Astrocyte (in vitro differentiated cells and primary cell): ENCODE results near the gene STRBP. TPM values are rescaled to one million over a fixed set of nuclear protein-coding genes. Genes with fewer than 3 reads are reported as not detected.
A peak's percentile ranks its signal among the peaks of the same experiment; 100 is the strongest.

Experiments used
- DNase-seq: peaks from one replicate; pipeline ENCODE4 v3.0.0-alpha.2; 2010; ENCODE audit warnings: low read depth
- FAIRE-seq: peaks from 2 replicates; lab custom pipeline; 2011; peaks lifted over from hg19 to GRCh38; lab: Jason Lieb, UNC
- H2AFZ ChIP-seq: 2 replicates; pipeline ENCODE4 v1.6.0; 2012; ENCODE audit warnings: low read depth, low read length, inconsistent platforms
- H3K27ac ChIP-seq: 2 replicates; pipeline ENCODE4 v1.5.1; 2011; ENCODE audit warnings: low read depth, low read length, inconsistent platforms
- H3K27me3 ChIP-seq: 2 replicates; pipeline ENCODE4 v1.6.0; 2011; ENCODE audit warnings: low read length, inconsistent platforms; ENCODE audit not compliant: insufficient read depth
- H3K36me3 ChIP-seq: 2 replicates; pipeline ENCODE4 v1.5.1; 2011; ENCODE audit warnings: low read length, inconsistent platforms; ENCODE audit not compliant: insufficient read depth
- H3K4me1 ChIP-seq: 2 replicates; pipeline ENCODE4 v1.5.1; 2011; ENCODE audit warnings: low read length, inconsistent platforms; ENCODE audit not compliant: insufficient read depth
- H3K4me2 ChIP-seq: 2 replicates; pipeline ENCODE4 v1.6.0; 2012; ENCODE audit warnings: low read length, inconsistent platforms
- H3K4me3 ChIP-seq: 2 replicates; pipeline ENCODE4 v1.5.1; 2011; ENCODE audit warnings: low read depth, mild to moderate bottlenecking, low read length, inconsistent platforms; ENCODE audit not compliant: insufficient read depth
- H3K79me2 ChIP-seq: 2 replicates; pipeline ENCODE4 v1.6.0; 2012; ENCODE audit warnings: mild to moderate bottlenecking, low read length, inconsistent platforms; ENCODE audit not compliant: insufficient read depth
- H3K9ac ChIP-seq: 2 replicates; pipeline ENCODE4 v1.6.0; 2012; ENCODE audit warnings: mild to moderate bottlenecking, low read length, inconsistent platforms
- H3K9me3 ChIP-seq: 2 replicates; pipeline ENCODE4 v1.5.1; 2012; ENCODE audit warnings: low read depth, mild to moderate bottlenecking, low read length, inconsistent platforms; ENCODE audit not compliant: insufficient read depth
- H4K20me1 ChIP-seq: 2 replicates; pipeline ENCODE4 v1.6.0; 2012; ENCODE audit warnings: low read length, inconsistent platforms; ENCODE audit not compliant: insufficient read depth
- H3K27ac Mint-ChIP-seq: one replicate; pipeline ENCODE4 v1.8.0; 2021; ENCODE audit warnings: mild to moderate bottlenecking, mixed read lengths; ENCODE audit not compliant: unreplicated experiment
- H3K27me3 Mint-ChIP-seq: one replicate; pipeline ENCODE4 v1.8.0; 2021; ENCODE audit warnings: low read depth, mixed read lengths; ENCODE audit not compliant: unreplicated experiment
- H3K36me3 Mint-ChIP-seq: one replicate; pipeline ENCODE4 v1.8.0; 2021; ENCODE audit warnings: low read depth, mixed read lengths; ENCODE audit not compliant: unreplicated experiment
- H3K4me1 Mint-ChIP-seq: one replicate; pipeline ENCODE4 v1.8.0; 2021; ENCODE audit warnings: low read depth, mixed read lengths; ENCODE audit not compliant: unreplicated experiment
- H3K4me3 Mint-ChIP-seq: one replicate; pipeline ENCODE4 v1.8.0; 2021; ENCODE audit warnings: mild to moderate bottlenecking, moderate library complexity, mixed read lengths; ENCODE audit not compliant: unreplicated experiment
- H3K9me3 Mint-ChIP-seq: one replicate; pipeline ENCODE4 v1.8.0; 2021; ENCODE audit warnings: mild to moderate bottlenecking, mixed read lengths; ENCODE audit not compliant: unreplicated experiment
- EZH2 ChIP-seq: IDR thresholded peaks from 2 replicates; pipeline ENCODE4 v1.6.1; 2012; ENCODE audit warnings: mild to moderate bottlenecking, low read length, inconsistent platforms; ENCODE audit not compliant: insufficient read depth
- total RNA-seq: library from RNA; stranded (reverse); gene quantifications from 2 replicates; pipeline ENCODE4 v1.2.1, GENCODE V29; 2021
- TF ChIP-seq, protein P1 (sequence below): IDR thresholded peaks from 2 replicates; pipeline ENCODE4 v1.5.1; 2011; ENCODE audit warnings: low read depth, mild to moderate bottlenecking, inconsistent platforms, low read length, moderate library complexity; ENCODE audit not compliant: insufficient read depth

Gene STRBP
- total RNA-seq, 1 donor from 2014 or later: 13.1 TPM

- no peak overlapping the region for H3K27ac Mint-ChIP-seq
Measured at GRCh38 chr9:123225374-123225813, 43.0 kb downstream of the STRBP start.

GRCh38 chr9:123220127-123220526, 48.3 kb downstream of the STRBP start:
- Mint-ChIP-seq H3K4me1 (peaks cover 5% of the 10 kb centered on the region), H3K4me3 (no peak overlapping the region), H3K27ac (no peak overlapping the region), H3K36me3 (no peaks in the 10 kb centered on the region), H3K9me3 (no peaks in the 10 kb centered on the region), H3K27me3 (no peaks in the 10 kb centered on the region)
- FAIRE-seq (peak; percentile 37), DNase-seq (no peak)
- TF ChIP-seq, protein P1, sequence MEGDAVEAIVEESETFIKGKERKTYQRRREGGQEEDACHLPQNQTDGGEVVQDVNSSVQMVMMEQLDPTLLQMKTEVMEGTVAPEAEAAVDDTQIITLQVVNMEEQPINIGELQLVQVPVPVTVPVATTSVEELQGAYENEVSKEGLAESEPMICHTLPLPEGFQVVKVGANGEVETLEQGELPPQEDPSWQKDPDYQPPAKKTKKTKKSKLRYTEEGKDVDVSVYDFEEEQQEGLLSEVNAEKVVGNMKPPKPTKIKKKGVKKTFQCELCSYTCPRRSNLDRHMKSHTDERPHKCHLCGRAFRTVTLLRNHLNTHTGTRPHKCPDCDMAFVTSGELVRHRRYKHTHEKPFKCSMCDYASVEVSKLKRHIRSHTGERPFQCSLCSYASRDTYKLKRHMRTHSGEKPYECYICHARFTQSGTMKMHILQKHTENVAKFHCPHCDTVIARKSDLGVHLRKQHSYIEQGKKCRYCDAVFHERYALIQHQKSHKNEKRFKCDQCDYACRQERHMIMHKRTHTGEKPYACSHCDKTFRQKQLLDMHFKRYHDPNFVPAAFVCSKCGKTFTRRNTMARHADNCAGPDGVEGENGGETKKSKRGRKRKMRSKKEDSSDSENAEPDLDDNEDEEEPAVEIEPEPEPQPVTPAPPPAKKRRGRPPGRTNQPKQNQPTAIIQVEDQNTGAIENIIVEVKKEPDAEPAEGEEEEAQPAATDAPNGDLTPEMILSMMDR: no peak
- no peak for TF ChIP-seq EZH2
- Histone ChIP-seq H2AFZ (no peak overlapping the region), H4K20me1 (no peaks in the 10 kb centered on the region), H3K79me2 (no peaks in the 10 kb centered on the region), H3K36me3 (no peaks in the 10 kb centered on the region), H3K4me1 (peaks cover 5% of the 10 kb centered on the region), H3K9me3 (no peaks in the 10 kb centered on the region), H3K27ac (no peak overlapping the region), H3K27me3 (no peaks in the 10 kb centered on the region), H3K9ac (no peak overlapping the region), H3K4me2 (no peak overlapping the region), H3K4me3 (no peak overlapping the region)

More at GRCh38 chr9:123225374-123225813, 43.0 kb downstream of the STRBP start:
- H2AFZ ChIP-seq: no peak overlapping the region
- Mint-ChIP-seq H3K9me3 (no peaks in the 10 kb centered on the region), H3K27me3 (no peaks in the 10 kb centered on the region), H3K4me1 (peaks cover 8% of the 10 kb centered on the region), H3K4me3 (no peak overlapping the region), H3K36me3 (no peaks in the 10 kb centered on the region)
- no peaks in the 10 kb centered on the region for H3K79me2 ChIP-seq
- no peaks in the 10 kb centered on the region for H3K4me1 ChIP-seq
- H3K4me3 ChIP-seq: no peak overlapping the region
- FAIRE-seq (no peak), DNase-seq (peak; percentile 63)
- no peaks in the 10 kb centered on the region for H4K20me1 ChIP-seq
- TF ChIP-seq, protein P1: peak; percentile 40
- no peak for TF ChIP-seq EZH2
- H3K9me3 ChIP-seq: no peaks in the 10 kb centered on the region
- peak overlapping the region; percentile 18 for H3K4me2 ChIP-seq
- no peak overlapping the region for H3K9ac ChIP-seq
- no peaks in the 10 kb centered on the region for H3K27me3 ChIP-seq
- no peaks in the 10 kb centered on the region for H3K36me3 ChIP-seq
- no peak overlapping the region for H3K27ac ChIP-seq

GRCh38 chr9:123218831-123219230, 49.6 kb downstream of the STRBP start:
- DNase-seq: no peak
- Mint-ChIP-seq H3K27me3 (no peaks in the 10 kb centered on the region), H3K36me3 (no peaks in the 10 kb centered on the region), H3K4me1 (peaks cover 3% of the 10 kb centered on the region), H3K4me3 (no peak overlapping the region), H3K27ac (no peak overlapping the region), H3K9me3 (no peaks in the 10 kb centered on the region)
- H3K4me1 ChIP-seq: peaks cover 5% of the 10 kb centered on the region
- TF ChIP-seq, protein P1: no peak
- no peak for TF ChIP-seq EZH2
- no peak overlapping the region for H3K9ac ChIP-seq
- no peaks in the 10 kb centered on the region for H3K79me2 ChIP-seq
- H4K20me1 ChIP-seq: no peaks in the 10 kb centered on the region
- no peak overlapping the region for H2AFZ ChIP-seq
- H3K4me2 ChIP-seq: no peak overlapping the region
- H3K36me3 ChIP-seq: no peaks in the 10 kb centered on the region
- H3K9me3 ChIP-seq: no peaks in the 10 kb centered on the region
- FAIRE-seq: no peak
- H3K4me3 ChIP-seq: no peak overlapping the region
- H3K27ac ChIP-seq: no peak overlapping the region
- H3K27me3 ChIP-seq: no peaks in the 10 kb centered on the region
